ENCODE measurements around the gene FAM107A. TPM values are rescaled to one million over a fixed set of nuclear protein-coding genes. Genes with fewer than 3 reads are reported as not detected.

The FAM107A gene
- total RNA-seq, 1 donor from 2014 or later: not detected

- Mint-ChIP-seq H3K4me3 (ENCODE audit: unreplicated experiment) (no peak overlapping the region), H3K27ac (ENCODE audit: unreplicated experiment) (peak overlapping the region; percentile 18), H3K27me3 (ENCODE audit: low read depth, unreplicated experiment) (no peaks in the 10 kb centered on the region), H3K9me3 (ENCODE audit: unreplicated experiment) (no peaks in the 10 kb centered on the region), H3K4me1 (ENCODE audit: low read depth, unreplicated experiment) (peaks cover 23% of the 10 kb centered on the region), H3K36me3 (ENCODE audit: low read depth, unreplicated experiment) (no peaks in the 10 kb centered on the region)
- H3K4me3 ChIP-seq (ENCODE audit: insufficient read depth, low read depth, low read length): no peak overlapping the region
- no peaks in the 10 kb centered on the region for H3K36me3 ChIP-seq (ENCODE audit: insufficient read depth, low read length)
- peak overlapping the region; percentile 8 for H3K27ac ChIP-seq (ENCODE audit: low read depth, low read length)
- FAIRE-seq (peak; percentile 97), DNase-seq (ENCODE audit: low read depth) (peak; percentile 89)
- TF ChIP-seq CTCF (IDR thresholded peaks at IDR 0.05; ENCODE audit: insufficient read depth, low read depth, low read length) (no peak), EZH2 (IDR thresholded peaks at IDR 0.05; ENCODE audit: insufficient read depth, low read length) (no peak)
- H3K27me3 ChIP-seq (ENCODE audit: insufficient read depth, low read length): no peaks in the 10 kb centered on the region
- peak overlapping the region; percentile 57 for H2AFZ ChIP-seq (ENCODE audit: low read depth, low read length)
- no peaks in the 10 kb centered on the region for H4K20me1 ChIP-seq (ENCODE audit: insufficient read depth, low read length)
- no peaks in the 10 kb centered on the region for H3K9me3 ChIP-seq (ENCODE audit: insufficient read depth, low read depth, low read length)
- peaks cover 19% of the 10 kb centered on the region for H3K4me1 ChIP-seq (ENCODE audit: insufficient read depth, low read length)
- peak overlapping the region; percentile 69 for H3K4me2 ChIP-seq (ENCODE audit: low read length)
- no peaks in the 10 kb centered on the region for H3K79me2 ChIP-seq (ENCODE audit: insufficient read depth, low read length)
- H3K9ac ChIP-seq (ENCODE audit: low read length): no peak overlapping the region
Observed at GRCh38 chr3:58526515-58526957, 50.7 kb downstream of the FAM107A start.

GRCh38 chr3:58524326-58524888 is 52.8 kb downstream of the FAM107A start:
- FAIRE-seq (no peak), DNase-seq (ENCODE audit: low read depth) (no peak)
- H2AFZ ChIP-seq (ENCODE audit: low read depth, low read length): no peak overlapping the region
- H3K27me3 ChIP-seq (ENCODE audit: insufficient read depth, low read length): no peaks in the 10 kb centered on the region
- Mint-ChIP-seq H3K4me1 (ENCODE audit: low read depth, unreplicated experiment) (peaks cover 23% of the 10 kb centered on the region), H3K36me3 (ENCODE audit: low read depth, unreplicated experiment) (no peaks in the 10 kb centered on the region), H3K27me3 (ENCODE audit: low read depth, unreplicated experiment) (no peaks in the 10 kb centered on the region), H3K4me3 (ENCODE audit: unreplicated experiment) (no peak overlapping the region), H3K27ac (ENCODE audit: unreplicated experiment) (no peak overlapping the region), H3K9me3 (ENCODE audit: unreplicated experiment) (no peaks in the 10 kb centered on the region)
- H3K9me3 ChIP-seq (ENCODE audit: insufficient read depth, low read depth, low read length): no peaks in the 10 kb centered on the region
- no peak overlapping the region for H3K4me2 ChIP-seq (ENCODE audit: low read length)
- H4K20me1 ChIP-seq (ENCODE audit: insufficient read depth, low read length): no peaks in the 10 kb centered on the region
- H3K4me3 ChIP-seq (ENCODE audit: insufficient read depth, low read depth, low read length): no peak overlapping the region
- no peak overlapping the region for H3K9ac ChIP-seq (ENCODE audit: low read length)
- no peak overlapping the region for H3K27ac ChIP-seq (ENCODE audit: low read depth, low read length)
- H3K79me2 ChIP-seq (ENCODE audit: insufficient read depth, low read length): no peaks in the 10 kb centered on the region
- TF ChIP-seq CTCF (IDR thresholded peaks at IDR 0.05; ENCODE audit: insufficient read depth, low read depth, low read length) (no peak), EZH2 (IDR thresholded peaks at IDR 0.05; ENCODE audit: insufficient read depth, low read length) (no peak)
- H3K36me3 ChIP-seq (ENCODE audit: insufficient read depth, low read length): no peaks in the 10 kb centered on the region
- H3K4me1 ChIP-seq (ENCODE audit: insufficient read depth, low read length): peaks cover 19% of the 10 kb centered on the region

GRCh38 chr3:58522759-58523425 is 54.3 kb downstream of the FAM107A start:
- no peak overlapping the region for H3K9ac ChIP-seq (ENCODE audit: low read length)
- H3K4me2 ChIP-seq (ENCODE audit: low read length): no peak overlapping the region
- no peak overlapping the region for H2AFZ ChIP-seq (ENCODE audit: low read depth, low read length)
- H4K20me1 ChIP-seq (ENCODE audit: insufficient read depth, low read length): no peaks in the 10 kb centered on the region
- H3K36me3 ChIP-seq (ENCODE audit: insufficient read depth, low read length): no peaks in the 10 kb centered on the region
- no peaks in the 10 kb centered on the region for H3K36me3 Mint-ChIP-seq (ENCODE audit: low read depth, unreplicated experiment)
- FAIRE-seq (no peak), DNase-seq (ENCODE audit: low read depth) (no peak)
- H3K4me3 Mint-ChIP-seq (ENCODE audit: unreplicated experiment): no peak overlapping the region
- no peaks in the 10 kb centered on the region for H3K9me3 ChIP-seq (ENCODE audit: insufficient read depth, low read depth, low read length)
- TF ChIP-seq CTCF (IDR thresholded peaks at IDR 0.05; ENCODE audit: insufficient read depth, low read depth, low read length) (no peak), EZH2 (IDR thresholded peaks at IDR 0.05; ENCODE audit: insufficient read depth, low read length) (no peak)
- no peaks in the 10 kb centered on the region for H3K27me3 ChIP-seq (ENCODE audit: insufficient read depth, low read length)
- H3K4me1 ChIP-seq (ENCODE audit: insufficient read depth, low read length): peaks cover 11% of the 10 kb centered on the region
- no peaks in the 10 kb centered on the region for H3K79me2 ChIP-seq (ENCODE audit: insufficient read depth, low read length)
- H3K4me1 Mint-ChIP-seq (ENCODE audit: low read depth, unreplicated experiment): peaks cover 11% of the 10 kb centered on the region
- no peaks in the 10 kb centered on the region for H3K27me3 Mint-ChIP-seq (ENCODE audit: low read depth, unreplicated experiment)
- H3K27ac ChIP-seq (ENCODE audit: low read depth, low read length): no peak overlapping the region
- no peak overlapping the region for H3K4me3 ChIP-seq (ENCODE audit: insufficient read depth, low read depth, low read length)
- H3K9me3 Mint-ChIP-seq (ENCODE audit: unreplicated experiment): no peaks in the 10 kb centered on the region
- H3K27ac Mint-ChIP-seq (ENCODE audit: unreplicated experiment): no peak overlapping the region

Measured in astrocyte (in vitro differentiated cells and primary cell).